SK-N-SH (cell line): ENCODE data around the gene TP53I13. TPM values are rescaled to one million over a fixed set of nuclear protein-coding genes. Genes with fewer than 3 reads are reported as not detected.
A peak's percentile ranks its signal among the peaks of the same experiment; 100 is the strongest.

Experiments
- CTCF ChIA-PET: fragments of 300-600, 350-600 bp; formaldehyde crosslinking; extraction: SDS; loops from one replicate; lab custom pipeline; 2021; lab: Yijun Ruan, JAX
- POLR2A ChIA-PET: fragments of 350-600 bp; sonication (Branson Sonifier 250); formaldehyde crosslinking; extraction: SDS; loops from one replicate; lab custom pipeline; 2020; ENCODE audit warnings: antibody characterized with exemption, inconsistent platforms; lab: Yijun Ruan, JAX
- DNase-seq: peaks from one replicate; pipeline ENCODE4 v3.0.0; 2012
- H2AFZ ChIP-seq: fragments of 200-600 bp; sonication (generic); 2 replicates; pipeline ENCODE4 v1.8.1; 2016; ENCODE audit warnings: antibody characterized with exemption, mild to moderate bottlenecking, low read depth
- H3F3A ChIP-seq: fragments of 200-600 bp; sonication (generic); replicated peaks from 2 replicates; pipeline ENCODE3; 2016; ENCODE audit warnings: antibody characterized with exemption, mild to moderate bottlenecking; ENCODE audit not compliant: insufficient read depth
- H3K27ac ChIP-seq, 2 experiments: fragments of 200-500 bp in 1 of 2; fragments of 200-600 bp in 1 of 2; sonication (Bioruptor generic) in 1 of 2; sonication (generic), shearing (Covaris generic) in 1 of 2; 2 replicates each; pipeline versions ENCODE4 v1.5.1 to v1.6.1; 2014 to 2016; ENCODE audit warnings: low read depth in 2 of 2, inconsistent platforms in 1 of 2, low read length in 1 of 2, mild to moderate bottlenecking in 1 of 2, mixed read lengths in 1 of 2
- H3K27me3 ChIP-seq: fragments of 200-600 bp; sonication (generic), shearing (Covaris generic); 2 replicates; pipeline ENCODE4 v1.6.1; 2016; ENCODE audit warnings: mixed run types; ENCODE audit not compliant: insufficient read depth
- H3K36me3 ChIP-seq, 2 experiments: fragments of 200-500 bp in 1 of 2; fragments of 200-600 bp in 1 of 2; sonication (Bioruptor generic) in 1 of 2; sonication (generic) in 1 of 2; replicated peaks in 1 of 2; 2 replicates each; pipeline versions ENCODE3 to v1.5.1; 2014 to 2016; ENCODE audit warnings: low read length in 1 of 2, mild to moderate bottlenecking in 1 of 2; ENCODE audit not compliant: insufficient read depth in 2 of 2, control insufficient read depth in 1 of 2
- H3K4me1 ChIP-seq, 2 experiments: fragments of 200-500 bp in 1 of 2; fragments of 200-600 bp in 1 of 2; sonication (Bioruptor generic) in 1 of 2; sonication (generic), shearing (Covaris generic) in 1 of 2; 2 replicates each; pipeline versions ENCODE4 v1.5.1 to v1.6.1; 2014 to 2016; ENCODE audit warnings: low read depth in 1 of 2, low read length in 1 of 2, mixed run types in 1 of 2; ENCODE audit not compliant: insufficient read depth in 2 of 2, control insufficient read depth in 1 of 2
- H3K4me2 ChIP-seq: fragments of 200-600 bp; sonication (generic), shearing (Covaris generic); 2 replicates; pipeline ENCODE4 v1.6.1; 2017; ENCODE audit warnings: mixed run types
- H3K4me3 ChIP-seq, 2 experiments: fragments of 200-500 bp in 1 of 2; fragments of 200-600 bp in 1 of 2; sonication (Bioruptor generic) in 1 of 2; sonication (generic), shearing (Covaris generic) in 1 of 2; 2 replicates each; pipeline versions ENCODE4 v1.5.1 to v1.8.1; 2014 to 2016; ENCODE audit warnings: low read depth in 2 of 2, inconsistent platforms in 1 of 2, low read length in 1 of 2, mild to moderate bottlenecking in 1 of 2, mixed read lengths in 1 of 2, moderate library complexity in 1 of 2
- H3K79me2 ChIP-seq: fragments of 200-600 bp; sonication (generic); 2 replicates; pipeline ENCODE4 v1.8.1; 2017; ENCODE audit warnings: mild to moderate bottlenecking; ENCODE audit not compliant: insufficient read depth
- H3K9ac ChIP-seq: fragments of 200-600 bp; sonication (generic); 2 replicates; pipeline ENCODE4 v1.6.1; 2017; ENCODE audit warnings: mixed run types
- H3K9me2 ChIP-seq: fragments of 200-600 bp; sonication (generic); 2 replicates; pipeline ENCODE4 v1.6.1; 2017; ENCODE audit warnings: mixed run types
- H3K9me3 ChIP-seq: fragments of 200-600 bp; sonication (generic); 2 replicates; pipeline ENCODE4 v1.6.1; 2017; ENCODE audit warnings: mixed run types, mild to moderate bottlenecking, moderate library complexity
- H4K20me1 ChIP-seq: fragments of 200-600 bp; sonication (generic); 2 replicates; pipeline ENCODE4 v1.6.1; 2017; ENCODE audit warnings: mild to moderate bottlenecking, mixed run types; ENCODE audit not compliant: insufficient read depth
- CTCF ChIP-seq: fragments of 200-600 bp; sonication (generic); IDR thresholded peaks from 2 replicates; pipeline ENCODE4 v1.6.1; 2017; ENCODE audit warnings: antibody characterized with exemption, mild to moderate bottlenecking, moderate library complexity
- ELF1 ChIP-seq: IDR thresholded peaks from 2 replicates; pipeline ENCODE4 v1.4.0; 2012
- FOSL2 ChIP-seq: IDR thresholded peaks from 2 replicates; pipeline ENCODE4 v1.4.0; 2012; ENCODE audit warnings: low read depth, mild to moderate bottlenecking, moderate library complexity, borderline replicate concordance
- GABPA ChIP-seq: IDR thresholded peaks from 2 replicates; pipeline ENCODE4 v1.4.0; 2012; ENCODE audit warnings: low read depth, mild to moderate bottlenecking
- IRF3 ChIP-seq: fragments of 150-350 bp; IDR thresholded peaks from 2 replicates; pipeline ENCODE4 v1.6.1; 2016; ENCODE audit warnings: mild to moderate bottlenecking, low read depth, low read length
- JUND ChIP-seq: IDR thresholded peaks from 2 replicates; pipeline ENCODE4 v1.4.0; 2012
- MAX ChIP-seq: IDR thresholded peaks from 2 replicates; pipeline ENCODE4 v1.4.0; 2012; ENCODE audit warnings: low read depth
- MEF2A ChIP-seq: IDR thresholded peaks from 2 replicates; pipeline ENCODE4 v1.4.0; 2012; ENCODE audit warnings: low read depth, borderline replicate concordance
- NRF1 ChIP-seq: IDR thresholded peaks from 2 replicates; pipeline ENCODE4 v1.6.1; 2012; ENCODE audit warnings: low read depth, mild to moderate bottlenecking, low read length
- POLR2AphosphoS5 ChIP-seq: IDR thresholded peaks from 2 replicates; pipeline ENCODE4 v1.6.1; 2012; ENCODE audit warnings: low read depth, low read length
- RCOR1 ChIP-seq: fragments of 150-350 bp; IDR thresholded peaks from 2 replicates; pipeline ENCODE4 v1.6.1; 2017; ENCODE audit warnings: antibody characterized with exemption, low read length
- REST ChIP-seq: IDR thresholded peaks from 2 replicates; pipeline ENCODE4 v1.6.1; 2012; ENCODE audit warnings: mild to moderate bottlenecking, low read depth, low read length, moderate library complexity
- RFX5 ChIP-seq: IDR thresholded peaks from 2 replicates; pipeline ENCODE4 v1.6.1; 2012; ENCODE audit warnings: mild to moderate bottlenecking, improper control_type of control experiment, low read length
- SMC3 ChIP-seq: IDR thresholded peaks from 2 replicates; pipeline ENCODE4 v1.6.1; 2012; ENCODE audit warnings: low read depth, low read length, improper control_type of control experiment
- TAF1 ChIP-seq: IDR thresholded peaks from 2 replicates; pipeline ENCODE4 v1.6.1; 2012; ENCODE audit warnings: low read depth, mild to moderate bottlenecking, low read length, moderate library complexity, borderline replicate concordance
- USF2 ChIP-seq: fragments of 150-350 bp; IDR thresholded peaks from 2 replicates; pipeline ENCODE4 v1.6.1; 2017; ENCODE audit warnings: antibody characterized with exemption, low read length, low read depth, borderline replicate concordance
- YY1 ChIP-seq: IDR thresholded peaks from 2 replicates; pipeline ENCODE4 v1.4.0; 2012; ENCODE audit warnings: low read depth, mild to moderate bottlenecking
- WGBS: methylation state at CpG from one replicate; pipeline ENCODE4 v1.1.6; 2017; ENCODE audit warnings: low lambda C conversion rate; 5-methylcytosine and 5-hydroxymethylcytosine counted together
- polyA plus RNA-seq, 3 experiments: library from polyadenylated mRNA; depleted of rRNA; stranded (reverse); fragments of >200 nt; gene quantifications; 2 replicates each; pipeline ENCODE4 v1.2.3, GENCODE V29; 2012
- TF ChIP-seq, protein P1 (sequence below): IDR thresholded peaks from 2 replicates; pipeline ENCODE4; 2012

Gene TP53I13
- polyA plus RNA-seq, 1 of the 3 experiments (the other 2 are of a cell fraction), result 39.2 TPM

DNA sequence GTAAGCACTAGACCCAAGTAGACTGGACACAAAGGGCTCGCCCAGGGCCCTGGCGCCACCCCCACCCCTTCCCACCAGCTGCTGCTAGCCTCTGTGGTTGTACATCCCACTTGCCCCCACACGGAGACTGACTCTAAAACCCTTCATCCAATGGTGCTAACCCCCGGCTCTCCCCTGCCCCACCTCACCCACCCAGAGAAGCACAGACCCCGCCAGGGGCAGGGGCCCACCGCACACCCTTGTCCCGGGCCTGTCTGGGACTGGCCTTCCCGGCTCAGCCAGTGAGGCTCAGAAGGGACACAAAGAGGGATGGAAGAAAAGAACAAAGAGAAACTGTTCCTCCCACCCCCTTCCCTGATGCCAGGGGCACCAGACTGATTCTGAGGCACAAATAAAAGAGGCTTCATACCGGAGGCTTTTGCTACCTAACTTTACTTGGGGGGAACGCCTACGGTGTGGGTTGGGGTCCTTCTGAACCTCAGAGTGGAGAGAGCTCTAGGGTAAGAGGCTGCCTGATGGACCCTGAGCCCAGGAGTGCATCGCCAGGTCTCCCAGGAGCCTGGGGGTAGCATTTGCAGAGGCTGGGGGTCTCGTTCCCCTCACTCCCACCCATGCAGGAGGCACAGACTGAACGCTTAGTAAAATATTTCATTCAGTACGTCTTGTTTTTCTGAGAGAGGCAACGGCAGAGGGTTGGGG is 46.0 kb downstream of the TP53I13 start:
- Histone ChIP-seq H2AFZ (no peak overlapping the region), H3K36me3 (peaks cover 0 to 28% of the 10 kb centered on the region in 2 experiments), H3K27ac (no peak overlapping the region; a peak in 1 of 4 replicates), H3K9me2 (no peaks in the 10 kb centered on the region), H3K4me1 (peaks cover 2 to 19% of the 10 kb centered on the region in 2 experiments; a peak in 2 of 4 replicates), H3K9me3 (no peaks in the 10 kb centered on the region), H4K20me1 (no peaks in the 10 kb centered on the region), H3K4me2 (no peak overlapping the region), H3K4me3 (no peak overlapping the region), H3F3A (no peaks in the 10 kb centered on the region), H3K79me2 (no peaks in the 10 kb centered on the region), H3K9ac (no peak overlapping the region), H3K27me3 (no peaks in the 10 kb centered on the region)
- peak; percentile 36 for DNase-seq
- ChIA-PET POLR2A (no interaction called here), CTCF (interaction anchor here (1.4 kb wide), 1 partner anchor 23 kb away, joined by 4 read pairs; no protein-coding TSS in a partner anchor)
- 96% methylated on average over 13 of the region's 16 CpGs for WGBS
- TF ChIP-seq RFX5 (no peak), USF2 (no peak), SMC3 (no peak), YY1 (no peak), REST (no peak), RCOR1 (no peak), CTCF (no peak), GABPA (no peak), ELF1 (no peak), FOSL2 (no peak), NRF1 (no peak), POLR2AphosphoS5 (no peak), MAX (no peak), TAF1 (no peak), MEF2A (no peak), IRF3 (no peak), JUND (no peak)
- TF ChIP-seq, protein P1, sequence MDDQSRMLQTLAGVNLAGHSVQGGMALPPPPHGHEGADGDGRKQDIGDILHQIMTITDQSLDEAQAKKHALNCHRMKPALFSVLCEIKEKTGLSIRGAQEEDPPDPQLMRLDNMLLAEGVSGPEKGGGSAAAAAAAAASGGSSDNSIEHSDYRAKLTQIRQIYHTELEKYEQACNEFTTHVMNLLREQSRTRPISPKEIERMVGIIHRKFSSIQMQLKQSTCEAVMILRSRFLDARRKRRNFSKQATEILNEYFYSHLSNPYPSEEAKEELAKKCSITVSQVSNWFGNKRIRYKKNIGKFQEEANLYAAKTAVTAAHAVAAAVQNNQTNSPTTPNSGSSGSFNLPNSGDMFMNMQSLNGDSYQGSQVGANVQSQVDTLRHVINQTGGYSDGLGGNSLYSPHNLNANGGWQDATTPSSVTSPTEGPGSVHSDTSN, result no peak
